ENCODE results near the gene IDH3G. TPM values are rescaled to one million over a fixed set of nuclear protein-coding genes. Genes with fewer than 3 reads are reported as not detected.

The IDH3G gene
- total and polyA plus RNA-seq, 5 donors from 2014 or later = 64.4 to 127 (median 100) TPM

DNA sequence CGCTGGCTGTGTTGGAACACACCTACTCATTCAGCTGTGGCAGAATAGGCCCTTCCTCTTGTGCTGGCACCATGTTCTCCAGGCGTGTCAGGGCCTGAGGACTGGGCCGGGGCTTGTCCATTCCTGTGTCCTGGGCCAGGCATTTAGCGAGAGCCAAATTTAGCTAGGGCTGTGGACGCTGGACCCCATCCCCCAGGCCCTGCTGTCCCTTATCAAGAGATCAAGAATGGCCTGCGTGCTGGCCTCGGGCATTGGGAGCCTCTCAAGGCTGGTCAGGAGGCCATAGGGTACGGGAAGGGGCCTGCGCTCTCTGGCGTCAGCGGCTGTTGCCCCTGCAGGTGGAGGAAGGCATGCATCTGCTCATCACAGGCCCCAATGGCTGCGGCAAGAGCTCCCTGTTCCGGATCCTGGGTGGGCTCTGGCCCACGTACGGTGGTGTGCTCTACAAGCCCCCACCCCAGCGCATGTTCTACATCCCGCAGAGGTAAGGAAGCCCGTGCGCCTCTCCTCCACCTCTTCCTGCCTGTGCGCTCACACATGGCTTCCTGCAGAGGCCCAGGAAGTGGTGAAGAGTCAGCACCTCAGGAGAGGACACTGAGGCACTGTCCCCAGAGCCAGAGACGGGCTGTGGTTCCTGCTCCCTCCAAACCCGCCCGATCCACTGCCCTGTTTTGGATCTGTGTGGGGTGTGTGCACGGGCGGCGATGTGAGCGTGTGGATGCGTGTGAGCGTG lies 54.3 kb downstream of the IDH3G start:
- peak in 1 of 3 donors; percentile 66 for DNase-seq
- Histone ChIP-seq H3K4me1 (ENCODE audit: control insufficient read depth, insufficient read depth, low read length, poor library complexity, severe bottlenecking) (peaks cover 11% of the 10 kb centered on the region), H3K4me3 (ENCODE audit: low read depth, low read length) (no peak overlapping the region), H3K9me3 (ENCODE audit: control insufficient read depth in 2 of 2, low read length in 2 of 2) (no peaks in the 10 kb centered on the region), H3K36me3 (ENCODE audit: control insufficient read depth, insufficient read depth, low read length) (no peaks in the 10 kb centered on the region), H3K27ac (ENCODE audit: insufficient read depth, low read length, poor library complexity, severe bottlenecking) (no peak overlapping the region), H3K27me3 (ENCODE audit: control insufficient read depth, insufficient read depth, low read length) (no peaks in the 10 kb centered on the region)
- ATAC-seq (ENCODE audit: low read depth in 2 of 2) = peak; percentile 59 to 61
- Mint-ChIP-seq H3K9me3 (no peaks in the 10 kb centered on the region), H3K27ac (no peak overlapping the region), H3K4me1 (peaks cover 0 to 25% (median 7%) of the 10 kb centered on the region in 4 donors), H3K36me3 (peaks cover 5% of the 10 kb centered on the region), H3K27me3 (no peaks in the 10 kb centered on the region), H3K4me3 (peak overlapping the region in 2 of 4 donors; percentile 35 to 47)

- ATAC-seq (ENCODE audit: low read depth in 2 of 2) = no peak
- Histone ChIP-seq H3K27me3 (ENCODE audit: control insufficient read depth, insufficient read depth, low read length) (no peaks in the 10 kb centered on the region), H3K4me3 (ENCODE audit: low read depth, low read length) (no peak overlapping the region), H3K36me3 (ENCODE audit: control insufficient read depth, insufficient read depth, low read length) (no peaks in the 10 kb centered on the region), H3K27ac (ENCODE audit: insufficient read depth, low read length, poor library complexity, severe bottlenecking) (no peak overlapping the region), H3K9me3 (ENCODE audit: control insufficient read depth in 2 of 2, low read length in 2 of 2) (no peaks in the 10 kb centered on the region), H3K4me1 (ENCODE audit: control insufficient read depth, insufficient read depth, low read length, poor library complexity, severe bottlenecking) (peaks cover 8% of the 10 kb centered on the region)
- H3K36me3 Mint-ChIP-seq = peaks cover 5% of the 10 kb centered on the region
- H3K9me3 Mint-ChIP-seq = no peaks in the 10 kb centered on the region
- H3K27me3 Mint-ChIP-seq = no peaks in the 10 kb centered on the region
- DNase-seq = no peak
- H3K4me3 Mint-ChIP-seq = no peak overlapping the region
- no peak overlapping the region for H3K27ac Mint-ChIP-seq
- peaks cover 0 to 23% (median 7%) of the 10 kb centered on the region in 4 donors for H3K4me1 Mint-ChIP-seq
Measured at GRCh38 chrX:153738056-153738605, 56.0 kb downstream of the IDH3G start.

- DNase-seq (no peak), ATAC-seq (ENCODE audit: low read depth in 2 of 2) (no peak)
- Mint-ChIP-seq H3K4me3 (no peak overlapping the region), H3K27me3 (no peaks in the 10 kb centered on the region), H3K36me3 (peaks cover 8% of the 10 kb centered on the region), H3K9me3 (peaks cover 0 to under 1% (median 0%) of the 10 kb centered on the region in 7 donors), H3K27ac (no peak overlapping the region), H3K4me1 (peaks cover under 1 to 23% (median 7%) of the 10 kb centered on the region in 4 donors)
- Histone ChIP-seq H3K36me3 (ENCODE audit: control insufficient read depth, insufficient read depth, low read length) (no peaks in the 10 kb centered on the region), H3K4me1 (ENCODE audit: control insufficient read depth, insufficient read depth, low read length, poor library complexity, severe bottlenecking) (peaks cover 8% of the 10 kb centered on the region), H3K9me3 (ENCODE audit: control insufficient read depth in 2 of 2, low read length in 2 of 2) (no peaks in the 10 kb centered on the region), H3K27me3 (ENCODE audit: control insufficient read depth, insufficient read depth, low read length) (no peaks in the 10 kb centered on the region), H3K27ac (ENCODE audit: insufficient read depth, low read length, poor library complexity, severe bottlenecking) (no peak overlapping the region), H3K4me3 (ENCODE audit: low read depth, low read length) (no peak overlapping the region)
Measured at GRCh38 chrX:153736871-153737441, 57.2 kb downstream of the IDH3G start.

DNA sequence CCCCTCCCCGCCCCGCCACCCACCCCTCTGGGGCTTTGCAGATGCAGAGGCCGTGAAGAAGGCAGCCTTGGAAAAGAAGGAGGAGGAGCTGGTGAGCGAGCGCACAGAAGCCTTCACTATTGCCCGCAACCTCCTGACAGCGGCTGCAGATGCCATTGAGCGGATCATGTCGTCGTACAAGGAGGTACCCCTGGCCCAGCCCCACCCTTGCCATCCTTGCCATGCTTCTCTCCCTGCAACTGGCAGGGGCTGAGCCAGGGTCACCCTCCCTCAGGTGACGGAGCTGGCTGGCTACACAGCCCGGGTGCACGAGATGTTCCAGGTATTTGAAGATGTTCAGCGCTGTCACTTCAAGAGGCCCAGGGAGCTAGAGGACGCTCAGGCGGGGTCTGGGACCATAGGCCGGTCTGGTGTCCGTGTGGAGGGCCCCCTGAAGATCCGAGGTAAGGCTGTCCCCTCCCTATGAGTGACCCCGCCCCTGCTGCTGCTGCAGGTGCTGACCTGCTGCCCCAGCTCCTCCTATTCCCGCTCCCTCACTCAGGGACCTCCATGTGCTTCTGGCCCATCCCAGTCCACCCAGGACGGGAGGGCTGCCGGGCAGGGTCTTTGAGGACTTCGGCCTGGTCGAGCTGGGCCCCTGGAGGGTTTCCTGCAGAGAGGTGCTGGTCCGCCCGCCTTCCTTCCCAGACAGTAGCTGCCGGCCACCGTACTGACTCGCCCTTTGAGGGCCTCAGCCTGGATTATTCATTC lies 57.9 kb downstream of the IDH3G start:
- Mint-ChIP-seq H3K4me1 (peaks cover 5 to 24% (median 9%) of the 10 kb centered on the region in 4 donors), H3K27me3 (no peaks in the 10 kb centered on the region), H3K27ac (no peak overlapping the region), H3K4me3 (no peak overlapping the region), H3K36me3 (peaks cover 15% of the 10 kb centered on the region), H3K9me3 (peaks cover 0 to 3% (median 0%) of the 10 kb centered on the region in 7 donors)
- H3K27ac ChIP-seq (ENCODE audit: insufficient read depth, low read length, poor library complexity, severe bottlenecking) = no peak overlapping the region
- DNase-seq = no peak
- H3K4me3 ChIP-seq (ENCODE audit: low read depth, low read length) = no peak overlapping the region
- no peaks in the 10 kb centered on the region for H3K9me3 ChIP-seq (ENCODE audit: control insufficient read depth in 2 of 2, low read length in 2 of 2)
- no peaks in the 10 kb centered on the region for H3K27me3 ChIP-seq (ENCODE audit: control insufficient read depth, insufficient read depth, low read length)
- no peak for ATAC-seq (ENCODE audit: low read depth in 2 of 2)
- H3K36me3 ChIP-seq (ENCODE audit: control insufficient read depth, insufficient read depth, low read length) = no peaks in the 10 kb centered on the region
- peaks cover 8% of the 10 kb centered on the region for H3K4me1 ChIP-seq (ENCODE audit: control insufficient read depth, insufficient read depth, low read length, poor library complexity, severe bottlenecking)

Other genes with a start within 250 kb of the IDH3G start
- gene CCNQ, start 195.2 kb downstream of the IDH3G start, total RNA-seq = 23.8 TPM
- 10 to 100 TPM; 59.8 to 78.4 (median 77.2) TPM for gene CCNQ, start 195.2 kb downstream of the IDH3G start, polyA plus RNA-seq
- not detected for gene DUSP9, start 147.2 kb downstream of the IDH3G start, total RNA-seq
- gene DUSP9, start 147.2 kb downstream of the IDH3G start, polyA plus RNA-seq = not detected
- 0.54 TPM for gene PNCK, start 120.6 kb downstream of the IDH3G start, total RNA-seq
- not detected for gene PNCK, start 120.6 kb downstream of the IDH3G start, polyA plus RNA-seq
- gene SLC6A8, start 106.4 kb downstream of the IDH3G start, total RNA-seq = 3.4 TPM
- gene SLC6A8, start 106.4 kb downstream of the IDH3G start, polyA plus RNA-seq = under 1 TPM; 0.08 to 0.72 (median 0.18) TPM
- gene BCAP31, start 70.0 kb downstream of the IDH3G start, total RNA-seq = 99.9 TPM
- 100 to 1,000 TPM; 261 to 318 (median 276) TPM for gene BCAP31, start 70.0 kb downstream of the IDH3G start, polyA plus RNA-seq
- gene ABCD1, start 69.5 kb downstream of the IDH3G start, total RNA-seq = 7.5 TPM
- gene ABCD1, start 69.5 kb downstream of the IDH3G start, polyA plus RNA-seq = 1 to 10 TPM; 1.1 to 3.4 (median 1.5) TPM
- 0.52 TPM for gene PLXNB3, start 30.1 kb downstream of the IDH3G start, total RNA-seq
- gene PLXNB3, start 30.1 kb downstream of the IDH3G start, polyA plus RNA-seq = not detected
- gene SRPK3, start 13.3 kb downstream of the IDH3G start, total RNA-seq = not detected
- gene SRPK3, start 13.3 kb downstream of the IDH3G start, polyA plus RNA-seq = not detected
- gene SSR4, start 293 bp upstream of the IDH3G start, total RNA-seq = 155 TPM
- gene SSR4, start 293 bp upstream of the IDH3G start, polyA plus RNA-seq = 100 to 1,000 TPM; 366 to 475 (median 424) TPM
- 4.9 TPM for gene PDZD4, start 36.2 kb upstream of the IDH3G start, total RNA-seq
- gene PDZD4, start 36.2 kb upstream of the IDH3G start, polyA plus RNA-seq = not detected
- gene L1CAM, start 91.8 kb upstream of the IDH3G start, total RNA-seq = 2.1 TPM
- under 1 TPM in 1 of 4 donors, not detected in 3; 0.67 TPM for gene L1CAM, start 91.8 kb upstream of the IDH3G start, polyA plus RNA-seq
- gene AVPR2, start 110.3 kb upstream of the IDH3G start, total RNA-seq = not detected
- gene AVPR2, start 110.3 kb upstream of the IDH3G start, polyA plus RNA-seq = not detected
- 459 TPM for gene ARHGAP4, start 131.9 kb upstream of the IDH3G start, total RNA-seq
- gene ARHGAP4, start 131.9 kb upstream of the IDH3G start, polyA plus RNA-seq = 10 to 100 TPM; 73.5 to 89.9 (median 80.2) TPM
- 70.0 TPM for gene NAA10, start 140.7 kb upstream of the IDH3G start, total RNA-seq
- 10 to 100 TPM; 72.4 to 99.8 (median 82.3) TPM for gene NAA10, start 140.7 kb upstream of the IDH3G start, polyA plus RNA-seq
- gene RENBP, start 150.3 kb upstream of the IDH3G start, total RNA-seq = 15.3 TPM
- 1 to 10 TPM in 2 of 4 donors, under 1 TPM in 2; 0.62 to 1.9 (median 1.1) TPM for gene RENBP, start 150.3 kb upstream of the IDH3G start, polyA plus RNA-seq
- 71.6 TPM for gene HCFC1, start 177.4 kb upstream of the IDH3G start, total RNA-seq
- 1 to 10 TPM; 3.0 to 4.3 (median 3.6) TPM for gene HCFC1, start 177.4 kb upstream of the IDH3G start, polyA plus RNA-seq
- 6.0 TPM for gene TMEM187, start 178.4 kb upstream of the IDH3G start, total RNA-seq
- gene TMEM187, start 178.4 kb upstream of the IDH3G start, polyA plus RNA-seq = 10 to 100 TPM; 16.1 to 21.0 (median 17.7) TPM
- 64.7 TPM for gene IRAK1, start 225.5 kb upstream of the IDH3G start, total RNA-seq
- 10 to 100 TPM; 23.7 to 29.5 (median 26.0) TPM for gene IRAK1, start 225.5 kb upstream of the IDH3G start, polyA plus RNA-seq